Esophagus muscularis mucosa (tissue), 4 donors: ENCODE measurements around the gene ZFYVE27. TPM values are rescaled to one million over a fixed set of nuclear protein-coding genes. Genes with fewer than 3 reads are reported as not detected.

Experiments used
- DNase-seq: peaks from one replicate; pipeline ENCODE4 v3.0.0-alpha.2; 2017; ENCODE audit errors: extremely low spot score
- H3K27ac ChIP-seq, 4 donors: fragments of 200-600 bp; sonication (generic); replicated peaks in 1 of 4; 1 replicate in 3 of 4; 2 replicates in 1 of 4; pipeline ENCODE4 v1.5.1; 2016 to 2019; ENCODE audit warnings: mild to moderate bottlenecking in 1 of 4
- H3K27me3 ChIP-seq, 4 donors: fragments of 200-600 bp; sonication (generic); one replicate each; pipeline versions ENCODE4 v1.5.1 to v1.6.0; 2016 to 2019
- H3K36me3 ChIP-seq, 4 donors: fragments of 200-600 bp; sonication (generic); one replicate each; pipeline ENCODE4 v1.5.1; 2016 to 2019
- H3K4me1 ChIP-seq, 4 donors: fragments of 200-600 bp; sonication (generic); one replicate each; pipeline ENCODE4 v1.5.1; 2016 to 2019
- H3K4me3 ChIP-seq, 4 donors: fragments of 200-600 bp; sonication (generic); 1 replicate in 2 of 4; 2 replicates in 2 of 4; pipeline ENCODE4 v1.5.1; 2016 to 2019; ENCODE audit warnings: mild to moderate bottlenecking in 4 of 4, moderate library complexity in 1 of 4
- H3K9me3 ChIP-seq, 4 donors: fragments of 200-600 bp; sonication (generic); 1 replicate in 3 of 4; 2 replicates in 1 of 4; pipeline ENCODE4 v1.5.1; 2016 to 2019
- EP300 ChIP-seq: sonication (generic); formaldehyde crosslinking; IDR thresholded peaks from one replicate; pipeline ENCODE4 v1.6.1; 2017; ENCODE audit warnings: antibody characterized with exemption
- POLR2A ChIP-seq: fragments of 450-650 bp; IDR thresholded peaks from one replicate; pipeline ENCODE4 v1.6.1; 2017; ENCODE audit warnings: antibody characterized with exemption, moderate library complexity, mild to moderate bottlenecking, low read depth
- POLR2AphosphoS5 ChIP-seq, 2 donors: sonication (generic); formaldehyde crosslinking; IDR thresholded peaks; one replicate each; pipeline ENCODE4 v1.6.1; 2017; ENCODE audit warnings: antibody characterized with exemption in 2 of 2
- WGBS: methylation state at CpG from one replicate; pipeline ENCODE4 v1.1.5; 2018; 5-methylcytosine and 5-hydroxymethylcytosine counted together
- intact Hi-C: fragments of 100-400 bp; cut with DNase I; formaldehyde crosslinking; loops from one replicate; pipeline ENCODE4 v1.15.1; 2023
- total RNA-seq, 4 donors: library from RNA; depleted of rRNA; stranded (reverse); fragments of >200 nt; gene quantifications; one replicate each; pipeline versions ENCODE4 v1.1.0 to v1.2.1, GENCODE V29; 2016
- TF ChIP-seq, protein P1 (sequence below), 3 experiments: fragments of 200-600 bp in 2 of 3; fragments of 450-650 bp in 1 of 3; sonication (generic) in 2 of 3; IDR thresholded peaks; one replicate each; pipeline ENCODE4 v1.5.1; 2017 to 2019; ENCODE audit warnings: antibody characterized with exemption in 3 of 3, mild to moderate bottlenecking in 2 of 3, moderate library complexity in 1 of 3

The ZFYVE27 gene
- total RNA-seq, 4 donors from 2014 or later: 7.1 to 17.2 (median 16.0) TPM

DNA sequence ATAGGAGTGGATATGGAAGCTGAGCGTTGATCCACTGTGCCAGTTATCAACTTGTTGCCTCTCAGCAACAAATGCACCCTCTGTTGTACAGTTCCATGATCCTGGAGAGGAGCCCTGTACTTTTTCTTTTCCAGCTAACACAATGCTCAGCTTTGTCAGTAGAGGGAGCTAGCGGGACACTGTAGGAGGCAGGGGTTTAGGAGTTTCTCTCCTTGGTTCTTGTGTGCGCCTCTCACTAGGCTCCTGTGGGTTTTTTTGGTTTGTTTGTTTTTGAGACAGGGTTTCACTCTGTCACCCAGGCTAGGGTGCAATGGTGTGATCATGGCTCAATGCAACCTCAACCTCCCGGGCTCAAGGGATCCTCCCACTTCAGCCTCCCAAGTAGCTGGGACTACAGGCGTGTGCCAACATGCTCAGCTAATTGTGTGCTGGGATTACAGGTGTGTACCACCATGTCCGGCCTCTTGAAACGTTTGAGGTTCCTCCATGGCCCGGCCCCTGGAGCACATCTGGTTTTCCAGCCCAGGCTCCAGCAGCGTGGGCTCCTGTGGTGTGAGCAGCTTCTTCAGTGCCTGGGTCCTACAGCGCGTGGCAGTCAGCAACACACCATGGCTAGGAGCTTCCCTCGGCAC lies 35.4 kb upstream of the ZFYVE27 start:
- intact Hi-C loops: no loop called here
- WGBS: 50% methylated on average over 5 of the region's 12 CpGs

DNA sequence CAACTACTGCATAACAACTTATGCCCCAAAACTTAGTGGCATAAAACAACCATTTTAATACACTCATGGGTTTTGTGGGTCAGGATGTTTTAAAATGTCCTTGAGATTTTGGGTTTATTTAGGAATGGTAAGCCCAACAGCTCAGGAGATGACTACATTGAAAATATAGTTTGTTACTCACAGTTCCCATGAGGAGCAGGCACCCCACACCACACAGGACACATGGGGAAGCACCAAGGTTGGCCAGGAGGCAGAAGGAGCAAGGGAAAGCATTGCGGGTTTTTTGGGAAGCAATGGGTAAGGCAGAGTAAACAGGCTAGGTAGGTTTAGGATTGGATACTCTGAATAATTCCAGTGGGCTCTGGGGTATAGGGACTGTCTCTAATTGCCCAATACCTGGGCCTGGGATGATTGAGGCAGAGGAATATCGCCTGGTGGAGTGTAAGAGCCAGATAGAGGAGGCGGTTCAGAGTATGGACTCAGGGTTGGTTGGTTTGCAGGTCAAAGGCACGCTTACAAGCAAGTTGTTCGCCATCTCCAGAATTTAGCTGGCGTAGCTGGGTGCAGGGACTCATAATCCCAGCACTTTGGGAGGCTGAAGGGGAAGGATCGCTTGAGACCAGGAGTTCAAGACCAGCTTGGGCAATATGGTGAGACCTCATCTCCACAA lies 33.4 kb upstream of the ZFYVE27 start:
- intact Hi-C loops: no loop called here
- Histone ChIP-seq H3K27ac (no peak overlapping the region), H3K36me3 (no peaks in the 10 kb centered on the region), H3K4me3 (no peak overlapping the region), H3K9me3 (no peaks in the 10 kb centered on the region), H3K27me3 (no peaks in the 10 kb centered on the region), H3K4me1 (peaks cover 3 to 30% (median 24%) of the 10 kb centered on the region in 4 donors)
- no peak for DNase-seq
- TF ChIP-seq, protein P1, sequence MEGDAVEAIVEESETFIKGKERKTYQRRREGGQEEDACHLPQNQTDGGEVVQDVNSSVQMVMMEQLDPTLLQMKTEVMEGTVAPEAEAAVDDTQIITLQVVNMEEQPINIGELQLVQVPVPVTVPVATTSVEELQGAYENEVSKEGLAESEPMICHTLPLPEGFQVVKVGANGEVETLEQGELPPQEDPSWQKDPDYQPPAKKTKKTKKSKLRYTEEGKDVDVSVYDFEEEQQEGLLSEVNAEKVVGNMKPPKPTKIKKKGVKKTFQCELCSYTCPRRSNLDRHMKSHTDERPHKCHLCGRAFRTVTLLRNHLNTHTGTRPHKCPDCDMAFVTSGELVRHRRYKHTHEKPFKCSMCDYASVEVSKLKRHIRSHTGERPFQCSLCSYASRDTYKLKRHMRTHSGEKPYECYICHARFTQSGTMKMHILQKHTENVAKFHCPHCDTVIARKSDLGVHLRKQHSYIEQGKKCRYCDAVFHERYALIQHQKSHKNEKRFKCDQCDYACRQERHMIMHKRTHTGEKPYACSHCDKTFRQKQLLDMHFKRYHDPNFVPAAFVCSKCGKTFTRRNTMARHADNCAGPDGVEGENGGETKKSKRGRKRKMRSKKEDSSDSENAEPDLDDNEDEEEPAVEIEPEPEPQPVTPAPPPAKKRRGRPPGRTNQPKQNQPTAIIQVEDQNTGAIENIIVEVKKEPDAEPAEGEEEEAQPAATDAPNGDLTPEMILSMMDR (IDR thresholded peaks at IDR 0.05): no peak
- TF ChIP-seq POLR2A (no peak), EP300 (no peak), POLR2AphosphoS5 (IDR thresholded peaks at IDR 0.05) (no peak)
- 85% methylated on average over 7 of the region's 7 CpGs for WGBS

More for the DNA sequence above, 35.4 kb upstream of the ZFYVE27 start:
- TF ChIP-seq EP300 (no peak), POLR2AphosphoS5 (IDR thresholded peaks at IDR 0.05) (peak; percentile 21 to 47)
- TF ChIP-seq, protein P1 (IDR thresholded peaks at IDR 0.05): peak; percentile 79 to 97 (median 92)
- Histone ChIP-seq H3K27me3 (no peaks in the 10 kb centered on the region), H3K27ac (no peak overlapping the region), H3K9me3 (no peaks in the 10 kb centered on the region), H3K36me3 (no peaks in the 10 kb centered on the region), H3K4me1 (peaks cover 0 to 12% (median 9%) of the 10 kb centered on the region in 4 donors), H3K4me3 (no peak overlapping the region)
- DNase-seq: no peak

DNA sequence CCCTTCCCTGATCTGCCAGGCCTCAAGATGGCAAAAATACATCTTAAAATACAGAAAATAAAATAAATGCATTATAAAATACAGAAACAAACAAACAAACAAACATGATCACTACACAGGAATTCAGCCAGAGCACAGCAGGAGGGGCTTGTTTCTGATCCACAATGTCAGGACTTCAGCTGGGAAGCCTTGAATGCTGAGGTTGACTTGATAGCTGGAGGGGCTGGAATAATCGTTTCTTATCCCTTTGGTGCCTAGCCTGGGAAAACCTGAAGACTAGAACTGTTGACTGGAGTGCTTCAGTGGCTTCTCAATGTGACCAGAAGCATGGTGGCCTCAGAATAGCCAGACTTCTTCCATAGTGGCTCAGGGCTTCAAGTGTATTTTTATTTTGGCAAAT lies 32.6 kb upstream of the ZFYVE27 start:
- H3K4me1 ChIP-seq: peaks cover 8 to 38% (median 32%) of the 10 kb centered on the region in 4 donors
- intact Hi-C loops: no loop called here
- H3K4me3 ChIP-seq: no peak overlapping the region
- no peaks in the 10 kb centered on the region for H3K27me3 ChIP-seq
- H3K36me3 ChIP-seq: no peaks in the 10 kb centered on the region
- H3K9me3 ChIP-seq: no peaks in the 10 kb centered on the region
- no peak for DNase-seq
- WGBS: 78% methylated on average over 1 of the region's 1 CpG
- TF ChIP-seq POLR2A (no peak), POLR2AphosphoS5 (IDR thresholded peaks at IDR 0.05) (no peak), EP300 (no peak)
- TF ChIP-seq, protein P1 (IDR thresholded peaks at IDR 0.05): no peak
- H3K27ac ChIP-seq: no peak overlapping the region

DNA sequence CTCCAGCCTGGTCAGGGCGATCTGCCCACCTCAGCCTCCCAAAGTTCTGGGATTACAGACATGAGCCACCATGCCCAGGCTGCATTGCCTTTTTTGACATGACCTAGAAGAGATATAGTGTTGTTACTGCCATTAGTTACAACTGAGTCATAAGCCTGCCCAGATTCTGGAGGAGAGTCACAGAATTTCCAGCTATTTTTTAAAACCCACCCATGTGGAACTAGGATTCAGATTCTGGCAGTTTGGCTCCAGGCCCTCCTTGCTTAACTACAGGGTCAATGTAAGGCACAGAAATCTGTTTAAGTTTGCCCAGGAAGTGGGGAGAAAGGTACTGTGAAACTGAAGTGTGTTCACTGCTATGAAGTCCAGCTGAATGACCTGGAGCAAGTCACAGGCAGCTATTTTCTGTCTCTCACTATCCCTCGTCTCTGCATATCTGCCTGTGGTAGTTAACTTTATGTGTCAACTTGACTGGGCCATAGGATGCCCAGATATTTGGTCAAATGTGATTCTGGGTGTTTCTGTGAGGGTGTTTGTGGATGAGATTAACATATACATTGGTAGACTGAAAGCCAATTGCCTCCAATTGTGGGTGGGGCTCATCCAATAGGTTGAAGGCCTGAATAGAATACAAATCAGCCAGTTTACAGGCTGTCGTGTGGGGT lies 31.8 kb upstream of the ZFYVE27 start:
- DNase-seq: no peak
- H3K27me3 ChIP-seq: no peaks in the 10 kb centered on the region
- no peaks in the 10 kb centered on the region for H3K36me3 ChIP-seq
- intact Hi-C loops: no loop called here
- 92% methylated on average over 3 of the region's 3 CpGs for WGBS
- no peak overlapping the region for H3K27ac ChIP-seq
- H3K4me1 ChIP-seq: peaks cover 16 to 46% (median 40%) of the 10 kb centered on the region in 4 donors
- H3K4me3 ChIP-seq: no peak overlapping the region
- no peaks in the 10 kb centered on the region for H3K9me3 ChIP-seq
- TF ChIP-seq POLR2AphosphoS5 (IDR thresholded peaks at IDR 0.05): no peak
- TF ChIP-seq, protein P1 (IDR thresholded peaks at IDR 0.05): no peak
- TF ChIP-seq EP300: no peak
- TF ChIP-seq POLR2A: no peak
